WTC11 (cell line): Measurements from ENCODE around the gene SLC27A2. TPM values are rescaled to one million over a fixed set of nuclear protein-coding genes. Genes with fewer than 3 reads are reported as not detected.

Source experiments
- ATAC-seq: fragments of 200-7000 bp; cut with Tn5 transposase; 2 replicates; pipeline ENCODE4 v1.10.0; 2021; ENCODE audit warnings: mild to moderate bottlenecking, moderate library complexity
- CTCF ChIA-PET: fragments of 300-600 bp; sonication (Branson Sonifier 250); formaldehyde crosslinking; loops from one replicate; lab custom pipeline; 2021; ENCODE audit warnings: antibody characterized with exemption; lab: Charles Lee
- POLR2A ChIA-PET: fragments of 350-600 bp; sonication (Branson Sonifier 250); formaldehyde crosslinking; loops from one replicate; lab custom pipeline; 2021; ENCODE audit warnings: antibody characterized with exemption; lab: Charles Lee
- DNase-seq: peaks from one replicate; pipeline ENCODE4 v3.0.0; 2021; ENCODE audit warnings: low spot score
- H3K27ac Mint-ChIP-seq: 2 replicates; pipeline ENCODE4 v1.8.0; 2021; ENCODE audit warnings: mixed read lengths
- H3K27me3 Mint-ChIP-seq: 2 replicates; pipeline ENCODE4 v1.8.0; 2021; ENCODE audit warnings: low read depth, mild to moderate bottlenecking, moderate library complexity, mixed read lengths
- H3K36me3 Mint-ChIP-seq: 2 replicates; pipeline ENCODE4 v1.8.0; 2021; ENCODE audit warnings: mixed read lengths
- H3K4me1 Mint-ChIP-seq: 2 replicates; pipeline ENCODE4 v1.8.0; 2022; ENCODE audit warnings: mixed read lengths
- H3K4me3 Mint-ChIP-seq: 2 replicates; pipeline ENCODE4 v1.8.0; 2021; ENCODE audit warnings: mild to moderate bottlenecking, moderate library complexity, mixed read lengths
- H3K9me3 Mint-ChIP-seq: 2 replicates; pipeline ENCODE4 v1.8.0; 2021; ENCODE audit warnings: mixed read lengths
- ATF2 ChIP-seq: sonication (generic); formaldehyde crosslinking; IDR thresholded peaks from 2 replicates; pipeline ENCODE4 v1.8.1; 2022; ENCODE audit warnings: low read depth, missing genetic modification reagents, borderline replicate concordance
- CREB1 ChIP-seq: sonication (generic); formaldehyde crosslinking; IDR thresholded peaks from 2 replicates; pipeline ENCODE4 v1.8.0; 2023; ENCODE audit warnings: mild to moderate bottlenecking, missing genetic modification reagents
- CTCF ChIP-seq: fragments of 200-600 bp; IDR thresholded peaks from 2 replicates; pipeline ENCODE4 v1.8.0; 2022; ENCODE audit warnings: antibody characterized with exemption
- E2F4 ChIP-seq: sonication (generic); formaldehyde crosslinking; IDR thresholded peaks from 2 replicates; pipeline ENCODE4 v1.8.1; 2022; ENCODE audit warnings: low read depth, mild to moderate bottlenecking, moderate library complexity, missing genetic modification reagents, borderline replicate concordance
- EMX1 ChIP-seq: fragments of 250-450 bp; sonication (Bioruptor Pico); IDR thresholded peaks from 2 replicates; pipeline ENCODE4 v1.8.0; 2021; ENCODE audit warnings: mild to moderate bottlenecking
- ETV6 ChIP-seq: sonication (generic); formaldehyde crosslinking; IDR thresholded peaks from 2 replicates; pipeline ENCODE4 v1.8.1; 2022; ENCODE audit warnings: mild to moderate bottlenecking, missing genetic modification reagents
- FOXP4 ChIP-seq: sonication (generic); formaldehyde crosslinking; IDR thresholded peaks from 2 replicates; pipeline ENCODE4 v1.8.0; 2022; ENCODE audit warnings: mild to moderate bottlenecking, missing genetic modification reagents
- GTF2I ChIP-seq: fragments of 250-450 bp; sonication (Bioruptor Pico); conservative IDR thresholded peaks from 2 replicates; pipeline ENCODE4 v1.4.0; 2021; ENCODE audit warnings: mild to moderate bottlenecking
- KAT7 ChIP-seq: sonication (generic); formaldehyde crosslinking; IDR thresholded peaks from 2 replicates; pipeline ENCODE4 v1.8.1; 2023; ENCODE audit warnings: missing genetic modification reagents, mild to moderate bottlenecking, borderline replicate concordance
- MLX ChIP-seq: sonication (generic); formaldehyde crosslinking; IDR thresholded peaks from 2 replicates; pipeline ENCODE4 v1.8.1; 2023; ENCODE audit warnings: mild to moderate bottlenecking, missing genetic modification reagents, moderate library complexity
- NR1H2 ChIP-seq: sonication (generic); formaldehyde crosslinking; IDR thresholded peaks from 2 replicates; pipeline ENCODE4 v1.9.0; 2021; ENCODE audit warnings: mild to moderate bottlenecking, moderate library complexity, missing genetic modification reagents
- NR2C2 ChIP-seq: sonication (generic); formaldehyde crosslinking; IDR thresholded peaks from 2 replicates; pipeline ENCODE4 v1.8.0; 2022; ENCODE audit warnings: mild to moderate bottlenecking, missing genetic modification reagents
- NR3C1 ChIP-seq: sonication (generic); formaldehyde crosslinking; conservative IDR thresholded peaks from 2 replicates; pipeline ENCODE4 v1.8.1; 2023; ENCODE audit warnings: low read depth, mild to moderate bottlenecking, missing genetic modification reagents
- PRDM15 ChIP-seq: sonication (generic); formaldehyde crosslinking; IDR thresholded peaks from 2 replicates; pipeline ENCODE4 v1.8.0; 2022; ENCODE audit warnings: missing genetic modification reagents
- RORB ChIP-seq: fragments of 250-450 bp; sonication (Bioruptor Pico); IDR thresholded peaks from 2 replicates; pipeline ENCODE4 v1.9.0; 2021; ENCODE audit warnings: mild to moderate bottlenecking
- SOX15 ChIP-seq: fragments of 250-450 bp; sonication (Bioruptor Pico); IDR thresholded peaks from 2 replicates; pipeline ENCODE4 v1.9.0; 2021; ENCODE audit warnings: mild to moderate bottlenecking
- TCF7 ChIP-seq: sonication (generic); formaldehyde crosslinking; IDR thresholded peaks from 2 replicates; pipeline ENCODE4 v1.8.0; 2022; ENCODE audit warnings: mild to moderate bottlenecking, low read depth, missing genetic modification reagents, moderate library complexity
- USF1 ChIP-seq: sonication (generic); formaldehyde crosslinking; IDR thresholded peaks from 2 replicates; pipeline ENCODE4 v1.8.0; 2022; ENCODE audit warnings: mild to moderate bottlenecking, missing genetic modification reagents
- ZBTB43 ChIP-seq: sonication (generic); formaldehyde crosslinking; IDR thresholded peaks from 2 replicates; pipeline ENCODE4 v1.8.1; 2023; ENCODE audit warnings: mild to moderate bottlenecking, missing genetic modification reagents
- ZMAT4 ChIP-seq: fragments of 250-450 bp; sonication (Bioruptor Pico); IDR thresholded peaks from 2 replicates; pipeline ENCODE4 v1.9.0; 2021; ENCODE audit warnings: mild to moderate bottlenecking
- ZNF138 ChIP-seq: sonication (generic); formaldehyde crosslinking; conservative IDR thresholded peaks from 2 replicates; pipeline ENCODE4 v1.8.1; 2022; ENCODE audit warnings: mild to moderate bottlenecking, moderate library complexity, missing genetic modification reagents
- ZNF263 ChIP-seq: sonication (generic); formaldehyde crosslinking; IDR thresholded peaks from 2 replicates; pipeline ENCODE4 v1.8.1; 2022; ENCODE audit warnings: low read depth, mild to moderate bottlenecking, moderate library complexity, missing genetic modification reagents
- ZNF671 ChIP-seq: fragments of 250-450 bp; sonication (Bioruptor Pico); IDR thresholded peaks from 2 replicates; pipeline ENCODE4 v1.8.0; 2021; ENCODE audit warnings: mild to moderate bottlenecking
- total RNA-seq: library from RNA; stranded (reverse); gene quantifications from 3 replicates; pipeline ENCODE4 v1.2.3, GENCODE V29; 2021

Gene SLC27A2
- total RNA-seq, 1 experiment from 2014 or later: 3.0 TPM

- H3K4me3 Mint-ChIP-seq: no peak overlapping the region
- H3K27me3 Mint-ChIP-seq: no peaks in the 10 kb centered on the region
- no peak overlapping the region for H3K27ac Mint-ChIP-seq
- H3K36me3 Mint-ChIP-seq: no peaks in the 10 kb centered on the region
- H3K9me3 Mint-ChIP-seq: no peaks in the 10 kb centered on the region
- POLR2A ChIA-PET: no interaction called here
- CTCF ChIA-PET: interaction anchor here (1.2 to 2.1 kb wide), 2 partner anchors 31 to 165 kb away, joined by 4 to 20 read pairs; no protein-coding TSS in a partner anchor
- H3K4me1 Mint-ChIP-seq: no peaks in the 10 kb centered on the region
- DNase-seq (no peak), ATAC-seq (no peak)
- TF ChIP-seq ZNF671 (CRISPR knock-in tag) (no peak), PRDM15 (CRISPR knock-in tag) (no peak), KAT7 (no peak), ATF2 (CRISPR knock-in tag) (no peak)
Observed at GRCh38 chr15:50150349-50150748, 31.6 kb upstream of the SLC27A2 start.

GRCh38 chr15:50150851-50151250 lies 31.1 kb upstream of the SLC27A2 start:
- H3K27ac Mint-ChIP-seq: no peak overlapping the region
- ChIA-PET POLR2A (no interaction called here), CTCF (interaction anchor here (0.6 to 2.1 kb wide), 5 partner anchors 30 to 723 kb away, joined by 3 to 20 read pairs (median 4); no protein-coding TSS in a partner anchor)
- no peaks in the 10 kb centered on the region for H3K36me3 Mint-ChIP-seq
- H3K9me3 Mint-ChIP-seq: peaks cover 3% of the 10 kb centered on the region; the same call in 1 of the 2 replicates
- H3K27me3 Mint-ChIP-seq: no peaks in the 10 kb centered on the region
- ATAC-seq (no peak), DNase-seq (no peak)
- no peaks in the 10 kb centered on the region for H3K4me1 Mint-ChIP-seq
- TF ChIP-seq SOX15 (CRISPR knock-in tag): no peak
- no peak for TF ChIP-seq ZMAT4 (CRISPR knock-in tag)
- no peak for TF ChIP-seq E2F4 (CRISPR knock-in tag)
- TF ChIP-seq USF1 (CRISPR knock-in tag): no peak
- no peak for TF ChIP-seq EMX1 (CRISPR knock-in tag)
- no peak for TF ChIP-seq FOXP4 (CRISPR knock-in tag)
- no peak for TF ChIP-seq ETV6 (CRISPR knock-in tag)
- TF ChIP-seq ZBTB43 (CRISPR knock-in tag): no peak
- no peak for TF ChIP-seq CTCF
- TF ChIP-seq RORB (CRISPR knock-in tag): no peak
- no peak for TF ChIP-seq NR3C1 (CRISPR knock-in tag)
- TF ChIP-seq MLX (CRISPR knock-in tag): no peak
- no peak for TF ChIP-seq GTF2I (CRISPR knock-in tag)
- TF ChIP-seq ZNF263 (CRISPR knock-in tag): no peak
- no peak for TF ChIP-seq ZNF138
- TF ChIP-seq TCF7 (CRISPR knock-in tag): no peak
- TF ChIP-seq NR1H2: no peak
- TF ChIP-seq NR2C2 (CRISPR knock-in tag): no peak
- TF ChIP-seq CREB1 (CRISPR knock-in tag): no peak
- H3K4me3 Mint-ChIP-seq: no peak overlapping the region
